PFSK-1 (cell line): ENCODE measurements around the gene ADPRH.

Source experiments
- FOXP2 ChIP-seq: optimal IDR thresholded peaks from 2 replicates; pipeline ENCODE3; 2011; ENCODE audit warnings: borderline replicate concordance, control low read depth, inconsistent platforms; ENCODE audit not compliant: insufficient read depth; ENCODE audit errors: extremely low read length, extremely low read depth
- POLR2AphosphoS5 ChIP-seq: IDR thresholded peaks from 2 replicates; pipeline ENCODE4 v1.6.1; 2012; ENCODE audit warnings: low read depth, mild to moderate bottlenecking, control low read depth, low read length, moderate library complexity
- SIN3A ChIP-seq: IDR thresholded peaks from 2 replicates; pipeline ENCODE4 v1.6.1; 2012; ENCODE audit warnings: mild to moderate bottlenecking, low read length, moderate library complexity, borderline replicate concordance; ENCODE audit not compliant: insufficient read depth
- TAF1 ChIP-seq: IDR thresholded peaks from 2 replicates; pipeline ENCODE4 v1.6.1; 2012; ENCODE audit warnings: low read length, control low read depth, borderline replicate concordance; ENCODE audit not compliant: insufficient read depth
- TF ChIP-seq, protein P1 (sequence below), 2 experiments: IDR thresholded peaks; 2 replicates each; pipeline versions ENCODE4 v1.6.1 to v1.8.0; 2011 to 2012; ENCODE audit warnings: low read depth in 2 of 2, low read length in 2 of 2, control low read depth in 1 of 2, inconsistent platforms in 1 of 2, mild to moderate bottlenecking in 1 of 2, moderate library complexity in 1 of 2; ENCODE audit not compliant: insufficient read depth in 1 of 2

The ADPRH gene

DNA sequence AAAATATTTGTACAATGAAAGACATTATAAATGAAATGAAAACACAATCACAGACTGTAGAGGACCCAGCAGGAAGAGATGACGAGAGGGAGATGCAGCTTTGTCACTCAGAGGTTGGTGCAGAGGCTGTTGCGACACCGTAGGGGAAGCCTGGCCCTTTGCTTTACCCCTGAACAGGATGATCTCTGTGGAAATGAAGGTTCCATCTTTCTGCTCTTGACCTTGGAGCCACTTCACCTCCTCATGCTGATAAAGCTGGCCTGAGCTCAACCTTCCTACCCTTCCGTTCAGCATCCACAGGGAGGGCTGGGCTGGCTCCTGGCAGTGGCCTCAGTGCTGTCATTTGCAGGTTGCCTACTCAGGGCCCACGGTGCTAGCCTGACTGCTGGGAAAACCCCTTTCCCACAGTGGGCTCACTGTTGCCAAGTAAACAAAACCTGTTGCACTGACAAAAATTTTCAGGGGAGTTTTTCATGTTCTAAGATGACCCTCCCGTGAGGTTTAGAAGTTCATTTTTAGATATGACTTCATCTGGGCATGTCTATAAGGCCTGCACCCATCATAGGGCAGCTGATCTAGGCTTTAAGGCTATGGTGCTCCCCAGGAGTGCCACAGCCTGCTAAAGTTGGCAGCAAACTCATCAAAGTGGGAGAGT is 16.9 kb upstream of the ADPRH start:
- no peak for TF ChIP-seq POLR2AphosphoS5
- TF ChIP-seq SIN3A = no peak
- no peak for TF ChIP-seq FOXP2
- TF ChIP-seq, protein P1, sequence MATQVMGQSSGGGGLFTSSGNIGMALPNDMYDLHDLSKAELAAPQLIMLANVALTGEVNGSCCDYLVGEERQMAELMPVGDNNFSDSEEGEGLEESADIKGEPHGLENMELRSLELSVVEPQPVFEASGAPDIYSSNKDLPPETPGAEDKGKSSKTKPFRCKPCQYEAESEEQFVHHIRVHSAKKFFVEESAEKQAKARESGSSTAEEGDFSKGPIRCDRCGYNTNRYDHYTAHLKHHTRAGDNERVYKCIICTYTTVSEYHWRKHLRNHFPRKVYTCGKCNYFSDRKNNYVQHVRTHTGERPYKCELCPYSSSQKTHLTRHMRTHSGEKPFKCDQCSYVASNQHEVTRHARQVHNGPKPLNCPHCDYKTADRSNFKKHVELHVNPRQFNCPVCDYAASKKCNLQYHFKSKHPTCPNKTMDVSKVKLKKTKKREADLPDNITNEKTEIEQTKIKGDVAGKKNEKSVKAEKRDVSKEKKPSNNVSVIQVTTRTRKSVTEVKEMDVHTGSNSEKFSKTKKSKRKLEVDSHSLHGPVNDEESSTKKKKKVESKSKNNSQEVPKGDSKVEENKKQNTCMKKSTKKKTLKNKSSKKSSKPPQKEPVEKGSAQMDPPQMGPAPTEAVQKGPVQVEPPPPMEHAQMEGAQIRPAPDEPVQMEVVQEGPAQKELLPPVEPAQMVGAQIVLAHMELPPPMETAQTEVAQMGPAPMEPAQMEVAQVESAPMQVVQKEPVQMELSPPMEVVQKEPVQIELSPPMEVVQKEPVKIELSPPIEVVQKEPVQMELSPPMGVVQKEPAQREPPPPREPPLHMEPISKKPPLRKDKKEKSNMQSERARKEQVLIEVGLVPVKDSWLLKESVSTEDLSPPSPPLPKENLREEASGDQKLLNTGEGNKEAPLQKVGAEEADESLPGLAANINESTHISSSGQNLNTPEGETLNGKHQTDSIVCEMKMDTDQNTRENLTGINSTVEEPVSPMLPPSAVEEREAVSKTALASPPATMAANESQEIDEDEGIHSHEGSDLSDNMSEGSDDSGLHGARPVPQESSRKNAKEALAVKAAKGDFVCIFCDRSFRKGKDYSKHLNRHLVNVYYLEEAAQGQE (IDR thresholded peaks at IDR 0.05; ENCODE audit: insufficient read depth in 1 of 2, low read depth in 2 of 2, low read length in 2 of 2) = no peak
- TF ChIP-seq TAF1 = no peak

DNA sequence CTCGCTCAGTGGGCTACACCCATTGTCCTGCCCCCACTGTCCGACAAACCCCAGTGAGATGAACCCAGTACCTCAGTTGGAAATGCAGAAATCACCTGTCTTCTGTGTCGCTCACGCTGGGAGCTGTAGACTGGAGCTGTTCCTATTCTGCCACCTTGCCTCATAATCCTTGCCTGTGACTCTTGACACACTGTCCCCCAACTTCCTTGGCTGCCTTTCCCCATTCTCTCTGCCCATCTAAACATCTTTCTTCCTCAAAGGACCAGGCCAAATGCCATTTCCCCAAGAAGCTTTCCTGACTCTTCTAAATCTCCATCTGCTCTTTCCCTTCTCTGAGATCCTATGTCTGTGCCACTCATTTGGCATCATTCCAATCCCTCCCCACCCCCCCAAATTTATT is 10.1 kb upstream of the ADPRH start:
- no peak for TF ChIP-seq SIN3A

DNA sequence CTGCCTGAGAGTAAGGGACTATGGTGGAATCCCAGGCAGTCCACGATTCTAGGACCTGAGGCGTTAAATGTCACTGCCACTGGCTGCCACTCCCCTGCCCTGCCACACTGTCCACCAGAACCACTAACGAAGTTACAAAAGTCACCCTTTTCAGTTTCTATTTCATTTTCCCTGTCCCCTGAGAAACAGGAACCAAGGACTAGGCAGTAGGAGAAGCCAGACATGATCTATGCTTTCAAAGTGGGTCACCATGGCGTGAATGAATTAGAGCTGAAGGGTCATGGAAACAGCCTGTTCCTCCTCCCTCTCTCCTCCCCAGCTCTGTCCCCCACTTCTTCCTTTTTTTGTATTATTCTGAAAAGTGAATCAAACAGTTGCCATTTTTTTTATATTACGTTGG is 9.1 kb upstream of the ADPRH start:
- TF ChIP-seq TAF1 = no peak
- TF ChIP-seq FOXP2 = no peak
- TF ChIP-seq, protein P1 (IDR thresholded peaks at IDR 0.05; ENCODE audit: insufficient read depth in 1 of 2, low read depth in 2 of 2, low read length in 2 of 2) = no peak
- no peak for TF ChIP-seq POLR2AphosphoS5
- no peak for TF ChIP-seq SIN3A

DNA sequence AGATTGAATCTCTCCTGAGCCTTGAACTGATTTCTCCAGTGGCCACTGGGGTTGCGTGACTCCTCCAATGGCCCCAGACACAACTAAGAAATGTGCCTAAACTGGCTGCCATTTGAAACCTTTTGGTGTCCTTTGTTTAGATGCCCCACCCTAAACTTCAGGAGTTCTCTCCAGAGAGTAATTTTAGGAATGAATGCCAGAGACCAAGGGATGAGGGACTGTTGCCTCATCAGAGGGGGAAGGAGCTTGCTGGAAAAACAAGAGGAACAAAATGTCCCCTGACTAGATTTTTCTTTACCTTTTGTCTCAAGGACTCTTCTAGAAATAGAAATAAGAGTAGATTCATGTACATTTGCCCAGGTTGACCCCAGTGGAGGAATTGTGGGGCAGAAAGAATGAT is 8.1 kb upstream of the ADPRH start:
- TF ChIP-seq SIN3A (no peak), FOXP2 (no peak), TAF1 (no peak), POLR2AphosphoS5 (no peak)
- TF ChIP-seq, protein P1 (IDR thresholded peaks at IDR 0.05; ENCODE audit: insufficient read depth in 1 of 2, low read depth in 2 of 2, low read length in 2 of 2) = no peak

DNA sequence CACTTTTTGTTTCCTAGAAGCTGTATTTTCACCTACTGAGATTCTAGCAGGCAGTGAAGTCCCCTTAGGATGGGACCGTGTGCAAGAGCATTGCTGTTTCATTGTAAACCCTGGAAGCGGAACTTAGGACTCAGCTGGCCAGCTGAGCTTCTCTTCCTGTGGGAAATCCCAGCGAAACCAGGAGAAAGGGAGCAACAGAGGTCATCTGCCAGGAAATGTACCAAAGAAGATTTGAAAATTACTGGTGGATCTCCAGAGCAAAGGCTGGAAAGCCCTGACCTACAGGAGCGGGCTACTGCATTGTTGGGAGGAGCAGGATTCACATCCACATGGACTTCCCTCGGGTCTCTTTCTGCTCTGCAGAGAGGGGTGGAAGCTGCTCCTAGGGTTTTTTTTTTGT is 7.6 kb upstream of the ADPRH start:
- no peak for TF ChIP-seq FOXP2
- TF ChIP-seq POLR2AphosphoS5 = no peak
- TF ChIP-seq, protein P1 (IDR thresholded peaks at IDR 0.05; ENCODE audit: insufficient read depth in 1 of 2, low read depth in 2 of 2, low read length in 2 of 2) = no peak
- no peak for TF ChIP-seq TAF1
- TF ChIP-seq SIN3A = no peak

DNA sequence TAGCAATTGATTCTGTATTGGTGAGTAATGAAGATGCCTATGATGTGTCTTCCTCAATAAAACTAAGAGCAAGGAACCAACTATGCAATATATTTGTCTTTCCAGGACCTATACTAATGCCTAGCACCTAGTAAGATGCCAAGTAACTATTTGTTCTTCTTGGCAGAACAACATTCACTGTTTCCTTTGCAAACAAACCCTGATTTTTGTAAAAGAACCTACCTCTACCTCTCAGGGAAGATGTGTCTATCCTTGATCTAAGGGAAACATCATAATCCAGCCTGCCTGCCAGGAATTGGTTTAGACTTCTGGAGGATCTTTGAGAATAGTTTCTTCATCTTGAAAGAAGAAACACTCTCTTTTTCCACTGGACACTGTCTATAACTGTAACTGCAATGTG is 3.8 kb upstream of the ADPRH start:
- no peak for TF ChIP-seq FOXP2
